Stimulated activated CD4-positive, alpha-beta T cell treated with anti-CD3 and anti-CD28 coated beads, Interleukin-1b, Interleukin-23, amount 100 ng/mL, for 4 hours (primary cell): ENCODE measurements around the gene TOX2.
"Not testable (repeated sequence)": the region's sequence is repeated elsewhere in the genome, so short reads cannot be mapped to it uniquely, and the experiment has no call there.

ENCODE experiments used
- DNase-seq, 2 donors: peaks; one replicate each; pipeline ENCODE4 v3.0.0-alpha.2; 2020; ENCODE audit warnings: low read depth in 2 of 2

TOX2 gene

GRCh38 chr20:44033344-44033743 is 118.7 kb downstream of the TOX2 start:
- no peak for DNase-seq

- no peak for DNase-seq
These were observed 119.2 kb downstream of the TOX2 start for GRCh38 chr20:44033873-44034272.

DNA sequence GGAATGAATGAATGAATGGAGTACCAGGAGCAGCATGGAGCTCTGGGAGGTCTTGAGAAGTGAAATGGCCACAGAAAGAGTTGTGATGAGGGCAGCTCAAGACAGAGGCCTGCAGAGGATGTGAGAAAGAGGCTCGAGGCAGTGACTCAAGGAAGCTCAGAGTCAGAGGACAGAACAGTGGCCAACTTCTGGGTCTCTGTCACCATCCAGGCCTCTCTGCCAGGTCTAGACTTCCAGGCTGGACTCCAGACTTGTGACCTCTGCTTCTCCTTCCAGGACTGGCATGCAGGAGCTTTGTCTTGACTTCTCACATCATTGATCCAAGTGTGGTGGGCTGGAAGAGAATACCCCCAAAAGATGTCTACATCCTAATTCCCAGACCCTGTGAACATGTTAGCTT is 119.8 kb downstream of the TOX2 start:
- DNase-seq, result no peak

GRCh38 chr20:44034965-44035635 is 120.4 kb downstream of the TOX2 start:
- DNase-seq, result no peak

DNA sequence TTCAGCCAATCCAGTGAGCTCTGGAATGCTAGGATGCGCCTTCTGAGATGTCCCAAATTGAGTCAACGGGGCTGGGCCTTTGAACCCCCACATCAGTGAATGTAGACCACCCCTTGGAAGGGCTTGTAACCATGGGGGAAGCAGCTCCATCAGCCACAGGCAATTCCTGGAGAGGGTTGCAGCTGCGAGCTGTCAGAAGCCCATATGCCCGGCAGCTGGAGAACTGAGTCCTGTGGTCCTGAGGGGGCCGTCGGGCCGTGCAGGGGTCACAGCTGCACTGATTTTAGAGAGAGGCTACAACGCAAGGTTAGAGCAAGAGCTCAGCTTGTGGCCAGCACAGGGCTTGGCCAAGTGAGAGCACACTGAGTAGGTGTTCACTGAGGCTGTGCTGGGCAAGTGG is 121.3 kb downstream of the TOX2 start:
- no peak for DNase-seq

DNA sequence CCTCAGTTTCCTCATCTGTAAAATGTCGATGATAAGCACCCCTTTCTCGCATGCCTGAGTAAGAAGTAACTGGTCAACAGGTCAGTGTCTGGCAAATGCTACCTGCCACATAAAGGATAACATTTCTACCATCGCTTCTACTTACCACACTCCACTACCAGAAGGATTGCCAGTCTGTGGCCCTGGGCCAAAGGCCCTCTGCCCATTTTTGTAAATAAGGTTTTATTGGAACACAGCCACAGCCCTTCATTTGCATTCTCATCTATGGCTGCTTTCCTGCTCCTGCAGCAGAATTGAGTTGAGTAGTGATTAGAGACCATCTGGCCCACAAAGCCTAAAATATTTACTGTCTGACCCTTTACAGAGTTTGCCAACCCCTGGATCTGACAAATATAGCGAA is 121.8 kb downstream of the TOX2 start:
- DNase-seq, result no peak

DNA sequence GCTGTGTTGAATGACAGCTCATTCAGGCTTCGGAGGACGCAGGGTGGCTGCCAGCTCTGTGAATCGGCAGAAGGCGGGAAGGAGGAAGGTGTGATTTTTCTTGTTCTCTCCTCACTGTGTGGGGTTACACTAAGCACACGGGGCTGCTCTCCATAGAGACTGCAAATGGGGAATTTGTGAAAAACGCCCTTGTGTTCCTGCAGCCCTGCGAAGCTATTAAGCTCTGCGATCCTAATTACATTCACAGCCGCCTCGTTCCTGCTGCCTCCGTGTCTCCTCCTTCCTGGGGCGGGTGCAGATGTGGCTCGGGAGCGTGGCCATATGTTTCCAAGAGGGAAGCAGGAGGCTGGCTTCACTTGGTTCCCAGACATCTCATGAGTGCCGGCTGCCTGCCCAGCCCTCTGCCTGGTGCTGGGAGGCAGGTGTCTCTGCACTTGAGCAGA is 124.0 kb downstream of the TOX2 start:
- DNase-seq, result no peak

DNA sequence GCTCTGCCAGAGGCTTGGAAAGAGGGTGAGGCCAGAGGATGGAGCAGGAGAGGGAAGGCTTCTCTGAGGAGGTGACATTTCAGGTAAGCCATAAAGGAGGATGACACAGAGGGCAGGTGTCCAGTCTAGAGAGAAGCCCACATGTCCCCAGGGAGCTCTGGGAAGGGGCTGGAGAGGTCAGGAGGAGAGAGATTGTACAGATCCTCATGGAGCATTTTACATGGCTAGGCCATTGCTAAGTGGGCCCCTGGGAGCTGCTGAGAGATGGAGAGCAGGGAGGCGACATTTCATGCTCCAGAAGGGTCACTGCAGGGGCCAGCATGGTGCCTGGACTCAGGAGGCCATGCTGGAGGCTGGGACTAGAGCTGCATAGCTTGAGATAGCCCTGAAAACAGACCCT is 124.5 kb downstream of the TOX2 start:
- DNase-seq, result no peak

DNA sequence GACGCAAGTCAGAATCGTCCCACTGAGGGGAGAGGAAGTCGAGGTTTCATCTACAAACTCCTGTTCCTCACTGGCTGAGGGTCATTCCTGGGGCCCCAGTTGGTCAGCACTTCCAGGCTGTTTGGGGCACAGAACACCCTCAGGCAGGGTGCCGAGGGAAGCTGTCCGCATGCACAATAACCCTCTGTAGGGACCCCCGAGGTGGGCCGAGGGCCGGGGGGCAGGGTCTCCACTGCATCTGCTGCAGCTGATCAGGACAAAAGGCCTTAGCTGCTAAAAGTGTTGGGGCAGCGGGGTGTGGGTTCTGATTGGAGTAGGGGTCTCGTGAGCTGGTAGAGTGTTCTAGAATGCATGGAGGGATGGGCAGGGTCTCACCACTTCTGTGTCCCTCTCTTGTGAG is 125.1 kb downstream of the TOX2 start:
- no peak for DNase-seq

DNA sequence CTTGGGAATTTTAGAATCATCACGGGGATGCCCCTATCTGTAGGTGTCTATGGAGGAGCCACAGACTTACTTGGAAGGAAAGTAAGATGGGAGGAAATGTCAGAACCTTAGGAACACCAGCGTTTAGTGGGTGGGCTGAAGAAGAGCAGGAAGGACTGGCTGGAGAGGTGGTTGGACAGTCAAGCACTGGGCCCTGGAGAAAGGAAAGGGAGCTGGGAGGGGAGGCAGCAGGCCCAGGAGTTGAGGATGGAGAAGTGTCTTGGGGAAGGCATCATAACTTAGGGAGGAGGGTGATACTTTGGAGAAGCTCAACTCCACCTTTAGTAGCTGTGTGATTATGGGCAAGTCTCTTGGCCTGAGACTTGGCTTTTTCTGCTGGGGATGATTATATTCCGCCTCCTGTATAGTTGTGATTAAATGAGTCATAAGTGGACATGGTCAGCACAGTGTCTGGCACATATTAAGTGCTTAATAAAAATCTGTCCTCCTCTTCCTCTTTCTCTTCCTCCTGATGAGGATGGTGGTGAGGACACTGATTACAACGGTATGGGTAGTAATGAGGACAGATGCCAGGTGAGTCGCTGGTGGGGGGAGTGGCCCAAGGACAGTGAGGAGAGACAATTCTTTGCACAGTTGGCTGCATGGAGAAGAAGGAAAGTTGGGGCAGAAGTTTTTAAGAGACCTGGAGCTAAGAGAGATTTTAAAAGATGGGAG is 125.7 kb downstream of the TOX2 start:
- no peak for DNase-seq

DNA sequence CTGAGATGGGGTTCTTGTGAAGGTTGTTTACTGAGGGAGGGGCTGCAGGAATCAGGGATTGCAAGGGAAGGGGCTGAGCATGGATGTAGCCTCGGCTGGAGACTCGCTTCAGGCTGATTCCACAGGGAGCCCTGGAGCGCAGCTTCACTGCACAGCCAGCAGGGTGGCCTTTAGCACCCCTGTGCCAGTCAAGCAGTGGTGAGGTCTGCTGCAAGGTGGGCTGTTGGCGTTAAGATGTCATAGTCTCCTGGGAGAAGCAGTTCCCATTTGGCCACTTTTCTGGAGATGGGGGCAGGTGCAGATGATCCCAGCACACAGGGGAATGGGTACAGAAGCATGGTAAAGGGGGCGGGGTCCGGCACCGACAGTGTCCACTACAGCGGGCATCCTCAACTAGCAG is 126.3 kb downstream of the TOX2 start:
- DNase-seq, result no peak

- DNase-seq, result not testable (repeated sequence)
These were observed 130.1 kb downstream of the TOX2 start for GRCh38 chr20:44044712-44045111.

GRCh38 chr20:44050327-44050726 is 135.7 kb downstream of the TOX2 start:
- DNase-seq, result no peak

GRCh38 chr20:44050925-44051660 is 136.4 kb downstream of the TOX2 start:
- no peak for DNase-seq

DNA sequence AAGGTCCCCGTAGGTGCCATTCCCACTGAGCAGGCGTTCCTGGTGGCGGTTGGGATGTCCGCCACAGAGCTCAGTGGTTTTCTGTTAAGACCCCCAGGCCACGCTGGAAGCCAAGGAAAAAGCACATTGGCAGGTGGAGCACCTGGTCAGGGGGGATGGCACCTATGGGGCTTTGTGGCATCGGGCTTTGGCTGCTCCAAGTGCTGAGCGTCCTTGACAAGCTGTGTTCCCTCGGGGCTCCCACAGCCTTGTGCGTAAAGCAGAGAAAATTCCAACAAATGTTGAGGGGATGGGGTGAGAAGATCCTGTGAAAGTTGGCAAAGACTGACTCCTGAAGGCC is 137.0 kb downstream of the TOX2 start:
- no peak for DNase-seq

- no peak for DNase-seq
These were observed 137.5 kb downstream of the TOX2 start for GRCh38 chr20:44052166-44052565.

- no peak for DNase-seq
These were observed 138.4 kb downstream of the TOX2 start for GRCh38 chr20:44053046-44053445.

DNA sequence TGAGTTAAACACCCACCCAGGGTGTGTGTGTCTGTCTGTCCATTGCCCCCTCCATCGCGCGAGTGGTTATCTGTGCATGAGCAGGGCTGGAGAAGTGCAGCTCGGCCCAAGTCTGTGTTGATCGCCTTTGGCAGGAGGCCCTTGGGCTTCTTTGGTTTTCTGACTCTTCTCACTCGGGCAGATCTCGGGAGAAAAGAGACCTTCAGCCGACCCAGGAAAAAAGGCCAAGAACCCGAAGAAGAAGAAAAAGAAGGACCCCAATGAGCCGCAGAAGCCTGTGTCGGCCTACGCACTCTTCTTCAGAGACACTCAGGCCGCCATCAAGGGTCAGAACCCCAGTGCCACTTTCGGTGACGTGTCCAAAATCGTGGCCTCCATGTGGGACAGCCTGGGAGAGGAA is 139.5 kb downstream of the TOX2 start:
- no peak for DNase-seq

DNA sequence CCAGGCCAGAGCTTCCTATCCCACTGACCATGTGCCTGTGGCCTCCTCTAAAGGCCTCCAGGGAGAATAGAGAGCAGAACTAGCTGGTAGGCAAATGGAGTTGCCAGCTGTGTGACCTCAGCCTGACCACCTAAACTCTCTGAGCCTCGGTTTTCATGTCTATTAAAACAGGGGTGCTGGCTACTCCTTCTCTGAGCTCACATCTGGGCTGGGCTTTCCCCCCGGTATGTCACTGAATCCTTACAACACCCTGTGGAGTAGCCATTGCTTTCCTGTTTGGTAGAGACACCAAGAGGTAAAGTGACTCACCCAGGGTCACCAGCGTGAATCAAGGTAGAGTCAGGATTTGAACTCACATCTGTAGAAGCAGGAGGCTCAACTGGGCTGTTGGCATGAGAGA is 140.2 kb downstream of the TOX2 start:
- no peak for DNase-seq

DNA sequence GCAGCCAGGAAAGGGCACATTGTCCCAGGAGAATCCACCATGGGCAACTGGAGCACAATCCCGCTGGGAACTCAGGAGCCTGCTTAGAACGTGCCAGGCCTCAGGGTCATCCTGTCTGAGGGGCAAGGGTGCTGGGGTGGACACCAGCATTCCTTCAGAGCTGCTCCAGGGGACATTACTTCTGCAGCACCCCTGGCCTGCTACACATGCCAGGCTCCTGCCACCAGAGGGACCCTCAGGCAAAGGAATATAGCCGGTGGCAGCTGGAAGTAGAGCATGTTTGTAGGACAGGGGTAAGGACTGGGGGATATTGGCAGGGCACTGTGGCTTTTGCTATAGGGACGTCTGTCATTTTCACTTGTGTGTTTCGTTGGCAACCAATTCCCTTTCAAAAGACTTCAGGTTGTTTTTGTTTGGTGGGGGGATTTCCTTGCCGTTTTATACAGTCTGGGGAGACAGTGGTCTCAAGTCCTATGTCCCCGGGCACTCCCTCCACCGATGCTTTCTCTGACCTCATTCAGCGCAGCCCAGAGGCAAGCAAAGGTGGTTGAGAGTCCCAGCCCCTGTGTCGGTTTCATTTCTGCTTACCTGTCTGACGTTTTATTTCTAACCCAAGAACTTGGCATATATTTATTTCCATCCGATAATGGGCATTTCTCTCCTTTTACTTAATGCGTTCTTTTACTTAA is 141.5 kb downstream of the TOX2 start:
- peak; percentile 22 to 51 for DNase-seq

DNA sequence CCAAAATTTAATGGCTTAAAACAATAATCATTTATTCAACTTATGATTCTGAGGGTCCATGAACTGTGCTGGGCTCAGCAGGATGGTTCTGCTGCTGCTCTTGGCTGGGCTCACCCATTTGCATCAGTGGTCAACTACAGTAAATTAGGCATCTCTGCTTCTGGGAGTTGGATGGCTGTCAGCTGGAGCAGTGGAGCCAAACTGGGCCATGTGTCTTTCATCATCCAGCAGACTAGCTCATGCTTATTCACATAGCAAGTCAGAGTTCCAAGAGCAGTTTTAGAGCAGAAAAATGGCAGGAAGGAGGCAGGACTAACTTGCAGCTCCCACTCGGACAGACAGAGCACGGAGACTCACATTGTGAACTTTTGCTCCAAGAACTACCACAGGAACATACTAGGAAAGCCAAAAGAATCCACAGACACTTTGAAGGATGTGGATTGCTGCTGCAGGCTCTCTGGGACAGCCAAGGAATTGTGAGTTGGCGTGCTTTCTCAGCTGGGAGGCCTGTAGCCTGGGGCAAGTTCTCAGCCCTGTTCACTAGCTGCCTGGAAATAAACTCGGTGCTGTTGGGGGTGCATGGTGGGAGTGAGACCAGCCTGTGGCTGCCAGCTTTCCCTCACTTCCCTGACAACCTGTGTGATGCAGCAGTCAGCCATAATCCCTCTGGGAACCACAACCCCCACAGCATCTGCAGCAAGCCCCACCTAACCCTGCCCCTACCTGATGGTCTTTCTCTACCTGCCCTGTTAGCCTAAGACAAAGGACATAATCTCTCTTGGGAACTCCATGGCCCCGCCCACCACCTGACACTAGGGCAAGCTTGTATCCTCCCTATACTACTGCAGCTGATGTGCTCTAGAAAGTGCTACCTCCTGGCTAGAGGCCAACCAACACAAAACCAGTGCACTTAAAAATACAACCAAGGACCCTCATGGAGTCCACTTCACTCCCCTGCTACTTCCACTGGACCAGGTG is 143.3 kb downstream of the TOX2 start:
- DNase-seq, result no peak
